Activated CD4-positive, alpha-beta T cell treated with anti-CD3 and anti-CD28 coated beads for 36 hours (primary cell): ENCODE results near the gene BCL3. TPM values are rescaled to one million over a fixed set of nuclear protein-coding genes. Genes with fewer than 3 reads are reported as not detected.

Experiments
- ATAC-seq: fragments of 200-7000 bp; cut with Tn5 transposase; one replicate; pipeline ENCODE4 v1.10.0; 2021; ENCODE audit warnings: mild to moderate bottlenecking, moderate library complexity
- CTCF ChIA-PET: fragments of 350-600 bp; sonication (Branson Sonifier 250); formaldehyde crosslinking; loops from one replicate; lab custom pipeline; 2021; ENCODE audit warnings: antibody characterized with exemption; lab: Charles Lee
- POLR2A ChIA-PET: fragments of 350-600 bp; sonication (Branson Sonifier 250); formaldehyde crosslinking; loops from one replicate; lab custom pipeline; 2021; ENCODE audit warnings: antibody characterized with exemption, inconsistent platforms; lab: Charles Lee
- DNase-seq: peaks from one replicate; pipeline ENCODE4 v3.0.0-alpha.2; 2020
- H3K27ac Mint-ChIP-seq: one replicate; pipeline ENCODE4 v1.8.0; 2021; ENCODE audit warnings: mixed read lengths
- H3K27me3 Mint-ChIP-seq: one replicate; pipeline ENCODE4 v1.8.0; 2021; ENCODE audit warnings: mixed read lengths
- H3K36me3 Mint-ChIP-seq: one replicate; pipeline ENCODE4 v1.8.0; 2021; ENCODE audit warnings: low read depth, mixed read lengths
- H3K4me1 Mint-ChIP-seq: one replicate; pipeline ENCODE4 v1.8.0; 2021; ENCODE audit warnings: mixed read lengths
- H3K4me3 Mint-ChIP-seq: one replicate; pipeline ENCODE4 v1.8.0; 2021; ENCODE audit warnings: mild to moderate bottlenecking, moderate library complexity, mixed read lengths
- H3K9me3 Mint-ChIP-seq: one replicate; pipeline ENCODE4 v1.8.0; 2021; ENCODE audit warnings: low read depth, mixed read lengths
- intact Hi-C, 2 experiments: fragments of 100-400 bp; cut with DNase I in 1 of 2; cut with micrococcal nuclease in 1 of 2; formaldehyde crosslinking; loops; one replicate each; pipeline versions ENCODE4 v1.14.2 to v1.15.1; 2022 to 2024; cut with DNase I, micrococcal nuclease
- total RNA-seq, 2 experiments: library from RNA; stranded (reverse); gene quantifications; one replicate each; pipeline ENCODE4 v1.2.3, GENCODE V29; 2021

BCL3 gene
- total RNA-seq, 2 experiments from 2014 or later, result 56.2 to 81.5 TPM

- H3K4me1 Mint-ChIP-seq, result peaks cover 24% of the 10 kb centered on the region
Measured at GRCh38 chr19:44744871-44745332, 3.6 kb upstream of the BCL3 start.

GRCh38 chr19:44745341-44745831 is 3.1 kb upstream of the BCL3 start:
- DNase-seq (no peak), ATAC-seq (no peak)
- intact Hi-C loops, result loop anchor here in 1 of 2 experiments (5.0 kb wide), 2 partner anchors 762 to 1283 kb away; partner anchors contain the start of gene VASP
- H3K4me1 Mint-ChIP-seq, result peaks cover 26% of the 10 kb centered on the region
- POLR2A ChIA-PET, result no interaction called here
- H3K4me3 Mint-ChIP-seq, result no peak overlapping the region
- no peak overlapping the region for H3K27ac Mint-ChIP-seq
- no peaks in the 10 kb centered on the region for H3K27me3 Mint-ChIP-seq
- peaks cover 12% of the 10 kb centered on the region for H3K36me3 Mint-ChIP-seq
- H3K9me3 Mint-ChIP-seq, result no peaks in the 10 kb centered on the region
- CTCF ChIA-PET, result interaction anchor here (0.6 to 1.7 kb wide), 3 partner anchors 21 to 174 kb away, joined by 3 to 12 read pairs (median 3); no protein-coding TSS in a partner anchor

More at GRCh38 chr19:44744871-44745332, 3.6 kb upstream of the BCL3 start:
- ATAC-seq (no peak), DNase-seq (no peak)
- Mint-ChIP-seq H3K4me3 (no peak overlapping the region), H3K27me3 (no peaks in the 10 kb centered on the region), H3K27ac (no peak overlapping the region), H3K36me3 (peaks cover 8% of the 10 kb centered on the region), H3K9me3 (no peaks in the 10 kb centered on the region)
- CTCF ChIA-PET, result interaction anchor here (0.6 to 1.7 kb wide), 5 partner anchors 16 to 173 kb away, joined by 3 to 12 read pairs (median 3); no protein-coding TSS in a partner anchor
- POLR2A ChIA-PET, result no interaction called here
- intact Hi-C loops, result loop anchor here in 1 of 2 experiments (5.0 kb wide), 2 partner anchors 762 to 1283 kb away; partner anchors contain the start of gene VASP

GRCh38 chr19:44745887-44746600 is 2.5 kb upstream of the BCL3 start:
- Mint-ChIP-seq H3K9me3 (no peaks in the 10 kb centered on the region), H3K4me1 (peaks cover 32% of the 10 kb centered on the region), H3K27ac (peak overlapping the region; percentile 89), H3K27me3 (no peaks in the 10 kb centered on the region), H3K36me3 (peaks cover 18% of the 10 kb centered on the region), H3K4me3 (peak overlapping the region; percentile 40)
- intact Hi-C loops, result loop anchor here in 1 of 2 experiments (2.0 to 5.0 kb wide), 4 partner anchors 433 to 1284 kb away; partner anchors contain the start of genes BLOC1S3, TRAPPC6A and VASP
- POLR2A ChIA-PET, result no interaction called here
- CTCF ChIA-PET, result interaction anchor here (1.7 kb wide), 1 partner anchor 22 kb away, joined by 12 read pairs; no protein-coding TSS in a partner anchor
- ATAC-seq (no peak), DNase-seq (no peak)

- DNase-seq (no peak), ATAC-seq (no peak)
- ChIA-PET POLR2A (no interaction called here), CTCF (no interaction called here)
- H3K27ac Mint-ChIP-seq, result peak overlapping the region; percentile 89
- intact Hi-C loops, result loop anchor here in 1 of 2 experiments (2.0 to 5.0 kb wide), 4 partner anchors 432 to 1284 kb away; partner anchors contain the start of genes BLOC1S3, TRAPPC6A and VASP
- peaks cover 38% of the 10 kb centered on the region for H3K4me1 Mint-ChIP-seq
- H3K4me3 Mint-ChIP-seq, result peak overlapping the region; percentile 91
- H3K36me3 Mint-ChIP-seq, result peaks cover 24% of the 10 kb centered on the region
- H3K27me3 Mint-ChIP-seq, result no peaks in the 10 kb centered on the region
- no peaks in the 10 kb centered on the region for H3K9me3 Mint-ChIP-seq
Measured at GRCh38 chr19:44746616-44746945, 1.9 kb upstream of the BCL3 start.

GRCh38 chr19:44746946-44747738 is 1.4 kb upstream of the BCL3 start:
- Mint-ChIP-seq H3K9me3 (no peaks in the 10 kb centered on the region), H3K4me3 (peak overlapping the region; percentile 91), H3K27ac (peak overlapping the region; percentile 95), H3K36me3 (peaks cover 29% of the 10 kb centered on the region), H3K4me1 (peaks cover 43% of the 10 kb centered on the region), H3K27me3 (no peaks in the 10 kb centered on the region)
- intact Hi-C loops, result loop anchor here (1.0 to 5.0 kb wide), 12 partner anchors 23 to 1285 kb away; partner anchors contain the start of genes BLOC1S3 (in 1 of the 2), CLPTM1 (in 1 of the 2), RELB (in 1 of the 2) and TRAPPC6A (in 1 of the 2)
- ATAC-seq, result peak; percentile 85
- DNase-seq, result peak; percentile 98
- ChIA-PET POLR2A (no interaction called here), CTCF (no interaction called here)

- intact Hi-C loops, result loop anchor here (1.0 to 5.0 kb wide), 13 partner anchors 22 to 1286 kb away; partner anchors contain the start of genes BLOC1S3 (in 1 of the 2), CLPTM1 (in 1 of the 2), RELB (in 1 of the 2) and SMG9 (in 1 of the 2)
Measured at GRCh38 chr19:44747739-44748425, 626 bp upstream of the BCL3 start.

GRCh38 chr19:44749292-44749691 is 784 bp downstream of the BCL3 start:
- intact Hi-C loops, result loop anchor here in 1 of 2 experiments (2.0 to 5.0 kb wide), 3 partner anchors 758 to 1287 kb away; partner anchors contain the start of genes SMG9 and VASP
- ChIA-PET POLR2A (interaction anchor here (0.6 kb wide), 1 partner anchor 17 kb away, joined by 3 read pairs; no protein-coding TSS in a partner anchor), CTCF (interaction anchor here (0.6 to 2.0 kb wide), 4 partner anchors 21 to 92 kb away, joined by 3 to 11 read pairs (median 5); no protein-coding TSS in a partner anchor)

More at GRCh38 chr19:44747739-44748425, 626 bp upstream of the BCL3 start:
- no peaks in the 10 kb centered on the region for H3K27me3 Mint-ChIP-seq
- ATAC-seq, result peak; percentile 37
- H3K36me3 Mint-ChIP-seq, result peaks cover 37% of the 10 kb centered on the region
- peaks cover 51% of the 10 kb centered on the region for H3K4me1 Mint-ChIP-seq
- peak overlapping the region; percentile 95 for H3K27ac Mint-ChIP-seq
- peak overlapping the region; percentile 91 for H3K4me3 Mint-ChIP-seq
- DNase-seq, result peak; percentile 65
- H3K9me3 Mint-ChIP-seq, result no peaks in the 10 kb centered on the region
- ChIA-PET CTCF (no interaction called here), POLR2A (no interaction called here)

GRCh38 chr19:44749994-44750393 is 1.5 kb downstream of the BCL3 start:
- DNase-seq, result no peak
- ATAC-seq, result no peak
- peak overlapping the region; percentile 86 for H3K27ac Mint-ChIP-seq
- ChIA-PET POLR2A (no interaction called here), CTCF (interaction anchor here (1.3 to 2.0 kb wide), 3 partner anchors 21 to 93 kb away, joined by 3 to 11 read pairs (median 7); no protein-coding TSS in a partner anchor)
- peak overlapping the region; percentile 94 for H3K4me3 Mint-ChIP-seq
- peaks cover 52% of the 10 kb centered on the region for H3K36me3 Mint-ChIP-seq
- peaks cover 57% of the 10 kb centered on the region for H3K4me1 Mint-ChIP-seq
- H3K27me3 Mint-ChIP-seq, result no peaks in the 10 kb centered on the region
- no peaks in the 10 kb centered on the region for H3K9me3 Mint-ChIP-seq
- intact Hi-C loops, result loop anchor here in 1 of 2 experiments (2.0 to 10.0 kb wide), 8 partner anchors 163 to 1855 kb away; partner anchors contain the start of genes CALM3, GEMIN7, SMG9 and VASP

More at GRCh38 chr19:44749292-44749691, 784 bp downstream of the BCL3 start:
- Mint-ChIP-seq H3K36me3 (peaks cover 46% of the 10 kb centered on the region), H3K9me3 (no peaks in the 10 kb centered on the region), H3K4me3 (peak overlapping the region; percentile 94), H3K27ac (peak overlapping the region; percentile 86), H3K4me1 (peaks cover 52% of the 10 kb centered on the region), H3K27me3 (no peaks in the 10 kb centered on the region)
- DNase-seq (no peak), ATAC-seq (no peak)

- peaks cover 50% of the 10 kb centered on the region for H3K4me1 Mint-ChIP-seq
- DNase-seq (no peak), ATAC-seq (no peak)
- no peaks in the 10 kb centered on the region for H3K27me3 Mint-ChIP-seq
- ChIA-PET CTCF (interaction anchor here (0.6 to 2.0 kb wide), 4 partner anchors 14 to 108 kb away, joined by 3 to 16 read pairs (median 4); partner anchors contain the start of gene PVR), POLR2A (interaction anchor here (0.7 to 1.1 kb wide), 2 partner anchors 13 to 28 kb away, joined by 5 to 6 read pairs; no protein-coding TSS in a partner anchor)
- intact Hi-C loops, result loop anchor here in 1 of 2 experiments (2.0 to 10.0 kb wide), 6 partner anchors 165 to 1853 kb away; partner anchors contain the start of genes CALM3, GEMIN7, PPP1R37 and ZNF180
- peaks cover 68% of the 10 kb centered on the region for H3K36me3 Mint-ChIP-seq
- H3K9me3 Mint-ChIP-seq, result no peaks in the 10 kb centered on the region
- H3K4me3 Mint-ChIP-seq, result peak overlapping the region; percentile 94
- peak overlapping the region; percentile 97 for H3K27ac Mint-ChIP-seq
Measured at GRCh38 chr19:44752123-44752815, 3.8 kb downstream of the BCL3 start.
